AG08396 (cell line): ENCODE measurements around the gene KATNBL1.

Source experiments
- DNase-seq: peaks from one replicate; pipeline ENCODE4 v3.0.0; 2012; ENCODE audit warnings: low spot score, mixed read lengths

Gene KATNBL1

DNA sequence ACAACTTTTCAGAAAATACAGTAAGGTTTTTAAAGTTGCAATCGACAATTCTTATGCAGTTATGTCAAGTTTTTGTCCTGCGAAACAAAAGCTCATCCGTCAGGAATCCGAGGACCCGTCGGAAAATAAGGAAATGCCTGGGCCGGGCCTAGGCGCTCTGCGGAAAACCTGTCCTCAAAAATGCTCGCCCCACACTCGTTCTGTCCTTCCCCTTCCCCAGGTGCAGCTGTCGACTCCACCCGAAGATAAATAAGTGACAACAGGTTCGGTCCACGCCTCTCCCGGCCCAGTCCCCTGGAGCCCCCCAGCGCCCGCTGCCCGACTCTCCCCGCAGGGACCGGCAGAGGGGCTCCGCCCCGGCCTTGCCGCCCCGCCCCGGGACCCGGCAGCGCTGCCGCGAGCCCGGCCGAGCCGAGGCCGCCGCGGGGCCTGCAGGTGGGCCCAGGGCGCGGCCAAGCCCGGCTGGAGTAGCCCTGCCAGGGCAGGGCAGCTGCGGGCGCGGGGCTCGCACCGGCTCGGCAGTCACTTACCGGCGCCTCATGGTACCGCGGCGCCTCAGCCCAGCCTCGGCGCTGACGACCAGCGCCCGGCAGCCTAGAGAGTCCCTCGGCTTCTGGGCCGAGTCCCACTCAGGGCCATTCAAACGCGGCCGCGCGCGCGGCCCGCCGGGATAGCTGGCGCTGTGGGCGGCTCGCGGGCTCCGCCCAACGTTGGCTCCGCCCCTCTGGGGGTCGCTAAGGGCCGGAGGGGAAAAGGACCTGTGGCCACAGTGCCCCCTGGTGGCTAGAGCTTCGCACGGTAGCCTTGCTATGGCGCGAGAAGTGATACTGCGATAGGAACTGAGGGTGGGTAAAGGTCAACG lies at the start of gene KATNBL1:
KATNBL1 (minus strand) TSS at position 676 of the 862 bp plus-strand sequence. CDS start 46,420 bp downstream, outside the sequence.
- DNase-seq, result peak; percentile 98

- DNase-seq, result no peak
These were observed 49.7 kb upstream of the KATNBL1 start for GRCh38 chr15:34259566-34259965.

GRCh38 chr15:34258151-34258550 lies 48.3 kb upstream of the KATNBL1 start:
- no peak for DNase-seq

- DNase-seq, result no peak
These were observed 42.6 kb upstream of the KATNBL1 start for GRCh38 chr15:34252545-34252944.

DNA sequence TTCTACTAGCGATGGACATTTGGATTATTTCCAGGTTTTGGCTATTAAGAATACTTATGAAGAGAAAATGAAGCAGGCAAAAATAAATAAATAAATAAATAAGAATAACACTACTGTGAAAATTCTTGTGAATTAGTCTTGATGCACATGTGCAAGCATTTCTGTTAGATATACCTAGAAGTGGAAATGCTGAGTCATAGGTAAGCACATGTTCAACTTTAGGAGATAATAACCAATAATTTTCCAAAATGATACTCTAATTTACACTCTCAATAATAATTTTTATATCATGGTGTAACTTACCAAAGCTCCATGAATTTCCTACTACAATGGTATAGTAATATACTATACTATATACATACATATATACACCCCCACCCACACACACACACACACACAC lies 38.3 kb upstream of the KATNBL1 start:
- DNase-seq, result no peak

- no peak for DNase-seq
These were observed 36.5 kb upstream of the KATNBL1 start for GRCh38 chr15:34246276-34246976.

- DNase-seq, result no peak
These were observed 33.3 kb upstream of the KATNBL1 start for GRCh38 chr15:34243226-34243625.

DNA sequence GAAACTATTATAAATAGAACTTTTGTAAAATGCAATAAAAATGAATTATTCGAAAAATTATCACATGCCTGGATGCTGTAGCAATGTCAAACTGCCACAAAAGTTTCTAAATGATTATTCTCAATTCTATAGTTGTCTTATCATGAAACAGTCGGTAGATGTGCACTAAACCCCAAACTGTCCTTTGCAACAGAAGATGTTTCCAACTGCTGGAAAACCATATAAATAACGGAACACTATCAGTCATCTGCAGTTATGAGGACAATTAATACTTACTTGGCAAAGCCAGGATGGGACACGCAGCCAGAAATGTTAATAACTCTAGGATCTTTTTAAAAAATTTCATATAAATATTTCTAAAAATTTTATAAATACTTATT lies 32.4 kb upstream of the KATNBL1 start:
- DNase-seq, result no peak

- DNase-seq, result peak; percentile 41
These were observed 31.8 kb upstream of the KATNBL1 start for GRCh38 chr15:34241376-34242330.

- DNase-seq, result no peak
These were observed 30.6 kb upstream of the KATNBL1 start for GRCh38 chr15:34240537-34240936.

- peak; percentile 80 for DNase-seq
These were observed 29.4 kb upstream of the KATNBL1 start for GRCh38 chr15:34239151-34239808.

- DNase-seq, result no peak
These were observed 23.7 kb upstream of the KATNBL1 start for GRCh38 chr15:34233614-34234013.

GRCh38 chr15:34223904-34224596 lies 14.2 kb upstream of the KATNBL1 start:
- no peak for DNase-seq

DNA sequence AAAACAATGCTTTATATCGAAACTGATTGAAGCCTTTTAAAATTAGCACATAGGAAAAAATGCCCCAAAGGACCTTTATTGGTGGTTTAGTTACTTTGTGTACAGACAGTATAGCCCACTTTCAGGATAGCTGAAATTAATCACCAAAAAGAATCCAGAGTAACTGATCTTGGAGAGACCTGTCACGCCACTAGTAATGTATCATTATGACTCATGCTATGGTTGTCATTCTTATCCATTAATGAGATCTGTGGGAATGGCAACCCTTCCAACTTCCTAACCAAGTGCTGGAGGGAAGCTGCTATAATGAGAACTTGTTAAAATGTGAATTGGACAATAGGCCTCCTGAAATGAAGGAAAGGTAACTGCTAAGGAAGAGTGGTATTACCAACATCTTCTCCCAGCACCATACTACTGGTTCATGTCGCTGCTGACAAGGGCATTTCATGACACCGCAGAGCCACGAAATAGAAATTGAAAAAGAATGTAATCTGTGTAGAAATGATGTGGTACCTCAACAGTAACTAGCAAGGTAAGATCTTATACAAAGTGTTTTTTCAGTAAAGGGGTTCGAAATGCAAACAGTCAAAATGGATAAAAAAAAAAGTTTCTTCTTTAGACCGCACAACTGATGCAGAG lies 7.8 kb upstream of the KATNBL1 start:
- no peak for DNase-seq

GRCh38 chr15:34216527-34217270 lies 6.8 kb upstream of the KATNBL1 start:
- DNase-seq, result no peak

DNA sequence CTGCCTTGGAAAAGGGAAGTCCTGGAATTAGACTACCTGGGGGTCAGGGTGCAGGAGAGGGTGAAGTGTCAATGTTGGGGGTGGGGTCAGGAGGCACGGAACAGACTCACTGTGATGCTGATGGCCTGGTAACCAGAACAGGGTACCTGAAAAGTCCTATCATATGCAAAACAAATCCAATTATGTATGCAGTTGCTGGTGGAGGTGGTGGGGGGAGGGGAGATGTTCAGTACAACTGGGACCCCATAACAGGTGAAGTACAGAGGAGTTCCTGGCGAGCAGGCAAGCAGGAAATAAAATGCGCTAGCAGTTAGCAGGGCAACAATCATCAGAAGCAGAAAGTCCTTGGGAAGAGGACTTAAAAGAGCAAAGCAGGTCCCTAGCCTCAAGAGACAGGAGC lies 4.2 kb upstream of the KATNBL1 start:
- no peak for DNase-seq

DNA sequence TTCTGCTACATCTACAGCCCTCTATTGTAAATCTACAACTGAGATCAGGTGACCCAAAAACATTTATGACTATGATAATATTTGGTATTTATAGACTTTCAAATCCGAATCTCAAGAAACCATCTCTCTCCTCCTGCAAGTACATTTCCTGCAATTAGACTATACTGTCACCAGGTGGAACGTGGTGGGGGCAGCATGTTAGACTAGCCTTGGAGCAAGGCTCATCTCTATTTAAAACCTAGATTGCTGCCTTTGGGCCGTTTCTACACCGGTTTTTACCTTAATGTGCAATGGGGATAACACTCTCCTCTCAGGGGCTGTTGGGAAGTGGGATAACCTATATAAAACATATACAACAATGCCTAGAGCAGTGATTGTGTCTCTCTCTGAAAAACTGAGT lies 3.8 kb upstream of the KATNBL1 start:
- no peak for DNase-seq

- no peak for DNase-seq
These were observed 3.9 kb downstream of the KATNBL1 start for GRCh38 chr15:34206011-34206410.

DNA sequence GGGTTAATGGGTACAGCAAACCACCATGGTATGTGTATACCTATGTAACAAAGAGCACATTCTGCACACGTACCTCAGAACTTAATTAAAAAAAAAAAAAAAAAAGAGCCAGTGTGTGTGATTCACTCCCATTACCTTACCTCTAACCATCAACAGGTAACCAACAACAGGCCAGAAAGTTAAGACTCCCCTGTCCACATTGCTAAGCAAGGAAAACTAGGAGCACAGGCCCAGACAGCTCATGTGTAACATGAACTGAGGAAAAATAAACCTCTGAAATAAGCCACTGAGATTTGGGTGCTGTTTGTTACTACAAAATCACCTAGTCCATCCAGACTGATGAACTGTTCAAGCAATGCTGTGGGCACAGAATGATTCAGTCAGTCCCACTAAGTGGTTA lies 6.0 kb downstream of the KATNBL1 start:
- DNase-seq, result no peak

- DNase-seq, result no peak
These were observed 6.6 kb downstream of the KATNBL1 start for GRCh38 chr15:34203305-34203704.
